GM19397 (cell line): Measurements from ENCODE around the gene DNAJA1.
"Not testable (repeated sequence)": the region's sequence is repeated elsewhere in the genome, so short reads cannot be mapped to it uniquely, and the experiment has no call there.

ENCODE experiments used
- ATAC-seq: cut with Tn5 transposase; IDR thresholded peaks from one replicate; pipeline ENCODE4 v1.9.1; 2021; ENCODE audit warnings: mild to moderate bottlenecking, moderate library complexity; ENCODE audit not compliant: unreplicated experiment

The DNAJA1 gene

GRCh38 chr9:33080534-33080933 lies 55.5 kb downstream of the DNAJA1 start:
- ATAC-seq: no peak

GRCh38 chr9:33081128-33081851 lies 56.2 kb downstream of the DNAJA1 start:
- no peak for ATAC-seq

GRCh38 chr9:33082128-33082527 lies 57.1 kb downstream of the DNAJA1 start:
- no peak for ATAC-seq

- no peak for ATAC-seq
Observed at GRCh38 chr9:33082538-33083326, 57.7 kb downstream of the DNAJA1 start.

GRCh38 chr9:33085672-33086071 lies 60.6 kb downstream of the DNAJA1 start:
- not testable (repeated sequence) for ATAC-seq
